Uterus (tissue), 2 donors: ENCODE results near the gene BRSK2.
A peak's percentile ranks its signal among the peaks of the same experiment; 100 is the strongest.

Experiments
- CTCF ChIP-seq, 4 experiments: fragments of 200-600 bp in 2 of 4; fragments of 450-650 bp in 2 of 4; sonication (generic) in 2 of 4; IDR thresholded peaks; one replicate each; pipeline ENCODE4 v1.5.1; 2016 to 2019; ENCODE audit warnings: antibody characterized with exemption in 4 of 4, mild to moderate bottlenecking in 2 of 4, moderate library complexity in 1 of 4
- POLR2A ChIP-seq, 2 donors: fragments of 450-650 bp; IDR thresholded peaks; one replicate each; pipeline ENCODE4 v1.6.1; 2016; ENCODE audit warnings: antibody characterized with exemption in 2 of 2, mild to moderate bottlenecking in 1 of 2, moderate library complexity in 1 of 2

- TF ChIP-seq CTCF (IDR thresholded peaks at IDR 0.05), result peak in 3 of 4 experiments; percentile 30 to 49 (median 39)
- TF ChIP-seq POLR2A (IDR thresholded peaks at IDR 0.05), result no peak
Observed at GRCh38 chr11:1458340-1459218, 68.8 kb downstream of the BRSK2 start.
